ENCODE results near the gene STK32B.

Gene STK32B

GRCh38 chr4:5069901-5070300, 18.6 kb downstream of the STK32B start:
- no peak for DNase-seq (ENCODE audit: low read depth)

DNA sequence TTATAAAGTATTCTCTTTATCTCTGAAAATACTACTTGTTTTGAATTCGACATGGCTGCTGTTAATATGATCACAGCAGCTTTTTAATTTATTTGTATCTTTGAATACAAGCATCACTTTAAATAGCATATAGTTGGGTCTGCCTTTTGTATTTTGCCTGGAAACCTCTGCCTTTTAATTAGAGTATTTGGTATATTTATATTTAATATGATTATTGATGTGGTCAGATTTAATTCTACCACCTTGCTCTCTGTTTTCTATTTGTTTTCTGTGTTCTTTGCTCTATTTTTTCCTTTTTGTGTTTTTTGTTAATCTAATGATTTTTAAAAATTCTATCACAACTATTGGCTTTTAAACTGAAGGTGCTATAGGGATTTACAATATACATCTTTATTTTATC, 21.7 kb downstream of the STK32B start:
- no peak for DNase-seq (ENCODE audit: low read depth)

GRCh38 chr4:5078009-5078408, 26.7 kb downstream of the STK32B start:
- no peak for DNase-seq (ENCODE audit: low read depth)

- no peak for DNase-seq (ENCODE audit: low read depth)
These were observed 28.3 kb downstream of the STK32B start for GRCh38 chr4:5079581-5079980.

- DNase-seq (ENCODE audit: low read depth) = no peak
These were observed 30.2 kb downstream of the STK32B start for GRCh38 chr4:5081441-5081999.

DNA sequence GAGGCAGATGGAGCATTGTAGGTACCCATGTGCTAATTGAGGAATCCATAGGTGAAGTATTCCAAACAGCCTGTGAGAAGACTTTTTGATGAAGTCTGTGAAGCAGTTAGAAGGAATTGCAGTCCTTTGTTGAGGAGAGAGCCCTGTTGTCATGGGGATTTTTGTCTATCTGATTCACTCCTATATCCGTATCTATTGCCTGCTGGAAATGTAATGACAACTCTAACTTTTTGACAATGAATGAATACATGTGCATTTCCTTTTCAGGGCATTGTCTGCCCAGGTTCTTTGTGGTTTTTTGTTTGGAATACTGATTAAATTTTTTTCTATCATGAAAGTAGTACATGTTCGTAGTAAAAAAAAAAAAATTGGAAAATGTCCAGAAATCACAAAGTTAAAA, 31.1 kb downstream of the STK32B start:
- DNase-seq (ENCODE audit: low read depth) = no peak

GRCh38 chr4:5084911-5085475, 33.7 kb downstream of the STK32B start:
- no peak for DNase-seq (ENCODE audit: low read depth)

DNA sequence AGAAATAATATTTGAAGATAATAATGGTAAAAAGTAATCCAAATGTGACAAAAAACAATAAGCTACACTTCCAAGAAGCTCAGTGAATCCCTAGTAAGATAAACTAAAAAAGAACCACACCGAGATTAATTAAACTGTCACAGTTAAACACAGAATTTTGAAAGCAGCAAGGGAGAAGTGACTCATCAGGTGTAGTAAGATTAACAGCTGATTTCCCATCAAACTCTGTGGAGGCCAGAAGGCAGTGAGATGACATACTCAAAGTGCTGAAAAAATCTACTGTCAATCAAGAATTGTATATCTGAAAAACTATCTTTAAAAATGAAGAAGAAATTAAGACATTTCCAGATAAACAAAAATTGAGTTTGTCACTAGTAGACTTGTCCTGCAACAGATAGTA, 35.3 kb downstream of the STK32B start:
- DNase-seq (ENCODE audit: low read depth) = no peak

- DNase-seq (ENCODE audit: low read depth) = no peak
These were observed 45.0 kb downstream of the STK32B start for GRCh38 chr4:5096261-5096660.

- no peak for DNase-seq (ENCODE audit: low read depth)
These were observed 46.9 kb downstream of the STK32B start for GRCh38 chr4:5098176-5098575.

GRCh38 chr4:5100336-5100735, 49.1 kb downstream of the STK32B start:
- no peak for DNase-seq (ENCODE audit: low read depth)

DNA sequence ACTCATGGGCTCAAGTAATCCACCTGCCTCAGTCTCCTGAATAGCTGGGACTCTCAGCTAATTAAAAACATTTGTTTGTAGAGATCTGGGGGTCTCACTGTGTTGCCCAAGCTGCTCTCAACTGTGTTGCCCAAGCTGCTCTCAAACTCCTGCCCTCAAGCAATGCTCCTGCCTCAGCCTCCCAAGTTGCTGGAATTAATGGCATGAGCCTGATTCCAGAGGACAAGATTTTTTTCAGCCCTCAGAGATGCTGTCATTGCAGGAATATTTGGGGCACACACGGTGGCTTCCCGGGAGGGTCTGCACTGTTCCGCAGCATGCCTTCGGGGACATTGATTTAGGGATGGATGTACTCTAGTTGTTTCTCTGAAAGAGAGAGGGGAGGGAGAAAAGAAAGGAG, 49.7 kb downstream of the STK32B start:
- DNase-seq (ENCODE audit: low read depth) = no peak

GRCh38 chr4:5101571-5101970, 50.3 kb downstream of the STK32B start:
- DNase-seq (ENCODE audit: low read depth) = no peak

DNA sequence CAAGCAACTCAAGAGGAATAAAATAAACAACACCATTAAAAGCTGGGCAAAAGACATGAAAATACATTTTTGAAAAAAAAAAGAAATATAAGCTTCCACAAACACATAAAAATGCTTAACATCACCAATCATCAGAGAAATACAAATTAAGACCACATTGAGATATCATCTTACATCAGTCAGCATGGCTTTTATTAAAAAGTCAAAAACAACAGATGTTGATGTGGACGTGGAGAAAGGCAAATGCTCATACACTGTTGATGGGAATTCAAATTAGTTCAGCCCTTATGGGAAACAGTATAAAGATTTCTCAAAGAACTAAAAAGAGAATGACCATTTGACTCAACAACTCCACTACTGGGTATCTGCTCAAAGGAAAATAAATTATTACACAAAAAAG, 59.6 kb downstream of the STK32B start:
- no peak for DNase-seq (ENCODE audit: low read depth)

DNA sequence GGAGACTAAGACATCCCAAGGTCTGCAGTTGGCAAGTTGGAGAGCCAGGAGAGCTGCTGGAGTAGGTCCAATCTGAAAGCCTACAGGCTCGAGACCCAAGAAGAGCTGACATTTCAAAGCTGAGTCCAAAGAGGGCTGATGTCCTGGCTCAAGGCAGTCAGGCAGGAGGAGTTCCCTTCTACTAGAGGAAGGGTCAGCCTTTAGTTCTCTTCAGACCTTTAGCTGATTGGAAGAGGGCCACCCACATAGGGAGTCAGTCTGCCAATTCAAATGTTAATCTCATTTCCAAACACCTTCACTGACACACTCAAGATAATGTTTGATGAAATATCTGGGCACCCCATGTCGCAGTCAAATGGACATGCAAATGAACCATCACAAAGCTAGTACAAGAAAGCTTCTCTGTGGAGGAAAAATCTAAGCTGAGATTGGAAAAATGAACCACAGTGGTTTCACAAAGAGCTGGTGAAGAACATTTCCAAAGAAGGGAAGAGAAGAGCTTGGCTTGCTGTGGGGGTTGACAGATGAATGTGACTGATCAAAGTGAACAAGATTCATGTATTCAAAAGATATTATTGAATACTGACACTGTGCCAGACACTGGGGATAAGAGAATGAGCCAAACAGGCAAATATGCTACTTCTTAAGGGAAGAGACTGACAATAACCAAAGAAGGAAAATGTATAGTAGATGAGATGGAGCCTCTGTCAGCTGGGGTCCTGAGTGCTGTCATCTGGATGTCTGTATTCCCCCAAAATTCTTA, 61.2 kb downstream of the STK32B start:
- no peak for DNase-seq (ENCODE audit: low read depth)

- DNase-seq (ENCODE audit: low read depth) = no peak
These were observed 63.7 kb downstream of the STK32B start for GRCh38 chr4:5114950-5115349.

- DNase-seq (ENCODE audit: low read depth) = no peak
These were observed 67.0 kb downstream of the STK32B start for GRCh38 chr4:5118091-5118786.

- no peak for DNase-seq (ENCODE audit: low read depth)
These were observed 67.9 kb downstream of the STK32B start for GRCh38 chr4:5118994-5119835.

DNA sequence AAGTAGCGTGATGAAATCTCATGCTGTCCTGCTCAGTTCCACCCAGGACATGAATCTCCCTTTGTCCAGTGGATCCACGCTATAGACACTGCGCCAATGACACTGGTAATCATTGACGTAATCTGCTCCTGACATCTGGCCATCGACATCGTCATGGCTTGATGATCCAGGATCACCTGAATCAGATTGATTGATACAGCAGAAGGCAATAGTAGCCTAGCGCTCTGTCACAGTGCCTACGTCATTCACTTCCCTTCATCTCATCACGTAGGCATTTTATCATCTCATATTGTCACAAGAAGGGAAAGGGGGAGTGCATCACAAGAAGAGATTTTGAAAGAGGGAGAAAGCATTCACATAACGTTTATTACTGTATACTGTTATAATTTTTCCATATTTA, 68.8 kb downstream of the STK32B start:
- DNase-seq (ENCODE audit: low read depth) = no peak

- no peak for DNase-seq (ENCODE audit: low read depth)
These were observed 69.2 kb downstream of the STK32B start for GRCh38 chr4:5120468-5120867.

DNA sequence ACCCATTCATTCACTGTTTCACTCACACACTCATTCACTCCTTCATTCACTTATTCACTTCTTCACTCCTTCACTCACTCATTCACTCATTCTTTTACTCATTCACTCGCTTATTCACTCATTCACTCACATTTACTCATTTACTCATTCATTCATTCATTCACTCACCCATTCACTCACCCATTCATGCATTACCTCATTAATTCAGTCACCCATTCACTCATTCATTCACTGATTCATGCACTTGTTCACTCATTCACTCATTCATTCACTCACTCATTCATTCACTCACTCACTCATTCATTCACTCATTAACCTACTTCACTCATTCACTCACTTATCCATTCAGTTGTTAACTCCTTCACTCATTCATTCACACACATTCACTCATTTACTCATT, 70.8 kb downstream of the STK32B start:
- DNase-seq (ENCODE audit: low read depth) = no peak

DNA sequence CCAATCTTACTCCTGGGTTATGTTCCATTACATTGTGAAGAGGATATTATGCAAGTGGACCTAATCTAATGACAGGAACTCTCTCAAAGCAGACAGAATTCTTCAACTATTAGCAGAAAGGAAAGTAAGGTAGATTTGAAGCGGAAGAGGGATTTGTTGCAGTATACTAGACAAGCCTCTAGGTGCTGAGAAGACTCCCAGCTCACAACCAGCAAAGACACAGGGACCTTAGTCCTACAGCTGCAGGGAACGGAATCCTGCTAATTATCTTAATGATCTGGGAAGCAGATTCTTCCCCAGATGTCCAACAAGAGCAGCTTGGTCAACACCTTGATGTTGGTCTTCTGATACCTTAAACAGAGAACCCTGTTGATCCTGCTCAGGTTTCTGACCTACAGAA, 73.6 kb downstream of the STK32B start:
- DNase-seq (ENCODE audit: low read depth) = no peak

Measured in amniotic epithelial cell (primary cell).